GM19193 (cell line): ENCODE data around the gene KIRREL3.

Experiments used
- POLR2A ChIP-seq: IDR thresholded peaks from 4 replicates; pipeline ENCODE4 v1.6.1; 2011; ENCODE audit not compliant: insufficient read depth, insufficient read length; ENCODE audit errors: extremely low read depth

The KIRREL3 gene

GRCh38 chr11:126604461-126604860 is 396.1 kb downstream of the KIRREL3 start:
- no peak for TF ChIP-seq POLR2A

- no peak for TF ChIP-seq POLR2A
Measured at GRCh38 chr11:126603486-126603885, 397.1 kb downstream of the KIRREL3 start.

GRCh38 chr11:126602993-126603392 is 397.6 kb downstream of the KIRREL3 start:
- no peak for TF ChIP-seq POLR2A

GRCh38 chr11:126602349-126602940 is 398.1 kb downstream of the KIRREL3 start:
- no peak for TF ChIP-seq POLR2A

GRCh38 chr11:126601550-126602215 is 398.9 kb downstream of the KIRREL3 start:
- no peak for TF ChIP-seq POLR2A

- TF ChIP-seq POLR2A: no peak
Measured at GRCh38 chr11:126601136-126601535, 399.4 kb downstream of the KIRREL3 start.

GRCh38 chr11:126599217-126599897 is 401.2 kb downstream of the KIRREL3 start:
- TF ChIP-seq POLR2A: no peak

- no peak for TF ChIP-seq POLR2A
Measured at GRCh38 chr11:126598344-126599216, 402.0 kb downstream of the KIRREL3 start.

- TF ChIP-seq POLR2A: no peak
Measured at GRCh38 chr11:126597041-126597440, 403.5 kb downstream of the KIRREL3 start.

- TF ChIP-seq POLR2A: no peak
Measured at GRCh38 chr11:126596474-126596873, 404.1 kb downstream of the KIRREL3 start.

- no peak for TF ChIP-seq POLR2A
Measured at GRCh38 chr11:126595560-126595959, 405.0 kb downstream of the KIRREL3 start.

- TF ChIP-seq POLR2A: no peak
Measured at GRCh38 chr11:126594921-126595367, 405.6 kb downstream of the KIRREL3 start.

GRCh38 chr11:126592496-126593410 is 407.8 kb downstream of the KIRREL3 start:
- no peak for TF ChIP-seq POLR2A

- no peak for TF ChIP-seq POLR2A
Measured at GRCh38 chr11:126591966-126592489, 408.5 kb downstream of the KIRREL3 start.

GRCh38 chr11:126589492-126589803 is 411.1 kb downstream of the KIRREL3 start:
- TF ChIP-seq POLR2A: no peak
